AG08396 (cell line): ENCODE measurements around the gene TMEM169.
A peak's percentile ranks its signal among the peaks of the same experiment; 100 is the strongest.
"Not testable (repeated sequence)": the region's sequence is repeated elsewhere in the genome, so short reads cannot be mapped to it uniquely, and the experiment has no call there.

Source experiments
- DNase-seq: peaks from one replicate; pipeline ENCODE4 v3.0.0; 2012; ENCODE audit warnings: low spot score, mixed read lengths

TMEM169 gene

GRCh38 chr2:216071111-216071851 is 10.4 kb upstream of the TMEM169 start:
- no peak for DNase-seq

GRCh38 chr2:216072473-216072872 is 9.2 kb upstream of the TMEM169 start:
- DNase-seq: no peak

- DNase-seq: no peak
These were observed 7.9 kb upstream of the TMEM169 start for GRCh38 chr2:216073773-216074172.

- no peak for DNase-seq
These were observed 7.3 kb upstream of the TMEM169 start for GRCh38 chr2:216074380-216074779.

- DNase-seq: no peak
These were observed 6.9 kb upstream of the TMEM169 start for GRCh38 chr2:216074794-216075193.

- no peak for DNase-seq
These were observed 5.9 kb upstream of the TMEM169 start for GRCh38 chr2:216075510-216076485.

GRCh38 chr2:216078776-216079175 is 2.9 kb upstream of the TMEM169 start:
- DNase-seq: no peak

GRCh38 chr2:216080048-216080447 is 1.7 kb upstream of the TMEM169 start:
- not testable (repeated sequence) for DNase-seq

GRCh38 chr2:216081012-216081411 is 707 bp upstream of the TMEM169 start:
- no peak for DNase-seq

GRCh38 chr2:216082117-216082711 is 495 bp downstream of the TMEM169 start:
- DNase-seq: peak; percentile 26

GRCh38 chr2:216082805-216083204 is 1.1 kb downstream of the TMEM169 start:
- DNase-seq: no peak

GRCh38 chr2:216083464-216084281 is 2.0 kb downstream of the TMEM169 start:
- peak; percentile 18 for DNase-seq

GRCh38 chr2:216084547-216084946 is 2.8 kb downstream of the TMEM169 start:
- no peak for DNase-seq

GRCh38 chr2:216086207-216086893 is 4.6 kb downstream of the TMEM169 start:
- no peak for DNase-seq

GRCh38 chr2:216090369-216090786 is 8.7 kb downstream of the TMEM169 start:
- DNase-seq: peak; percentile 32

- DNase-seq: no peak
These were observed 10.9 kb downstream of the TMEM169 start for GRCh38 chr2:216092646-216093045.

- DNase-seq: no peak
These were observed 13.0 kb downstream of the TMEM169 start for GRCh38 chr2:216094701-216095100.

- DNase-seq: no peak
These were observed 17.0 kb downstream of the TMEM169 start for GRCh38 chr2:216098421-216099334.

- DNase-seq: no peak
These were observed 19.4 kb downstream of the TMEM169 start for GRCh38 chr2:216101109-216101508.

- DNase-seq: no peak
These were observed 21.5 kb downstream of the TMEM169 start for GRCh38 chr2:216103213-216103612.
